ENCODE results near the gene YBX1. TPM values are rescaled to one million over a fixed set of nuclear protein-coding genes. Genes with fewer than 3 reads are reported as not detected.
A peak's percentile ranks its signal among the peaks of the same experiment; 100 is the strongest.
"Not testable (repeated sequence)": the region's sequence is repeated elsewhere in the genome, so short reads cannot be mapped to it uniquely, and the experiment has no call there.

YBX1 gene
- total RNA-seq, 1 donor from 2014 or later: 1,242 TPM

DNA sequence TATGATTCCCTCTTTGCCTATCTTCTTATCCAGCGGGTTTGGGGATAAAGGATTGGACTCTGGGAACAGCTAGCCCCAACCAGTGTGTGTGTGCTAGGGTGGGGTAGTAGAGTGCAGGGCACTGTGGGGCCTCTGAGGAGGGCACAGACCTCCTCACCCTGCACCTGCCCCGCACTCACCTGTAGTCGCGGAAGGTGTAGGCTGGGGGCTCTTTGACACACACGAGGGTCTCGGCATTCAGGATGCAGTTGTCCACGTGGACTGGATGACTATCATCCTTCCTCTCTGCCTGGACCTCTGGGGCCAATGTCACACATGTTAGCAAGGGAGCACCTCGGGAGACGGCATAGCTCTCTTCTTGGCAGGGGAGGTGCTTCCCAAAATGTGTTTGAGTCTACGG lies 65.8 kb downstream of the YBX1 start:
- no peaks in the 10 kb centered on the region for H3K27me3 Mint-ChIP-seq (ENCODE audit: low read depth)
- peaks cover 8% of the 10 kb centered on the region for H3K4me1 Mint-ChIP-seq
- no peak overlapping the region for H3K27ac Mint-ChIP-seq (ENCODE audit: unreplicated experiment)
- H3K9me3 Mint-ChIP-seq: peaks cover 5% of the 10 kb centered on the region
- TF ChIP-seq, protein P1, sequence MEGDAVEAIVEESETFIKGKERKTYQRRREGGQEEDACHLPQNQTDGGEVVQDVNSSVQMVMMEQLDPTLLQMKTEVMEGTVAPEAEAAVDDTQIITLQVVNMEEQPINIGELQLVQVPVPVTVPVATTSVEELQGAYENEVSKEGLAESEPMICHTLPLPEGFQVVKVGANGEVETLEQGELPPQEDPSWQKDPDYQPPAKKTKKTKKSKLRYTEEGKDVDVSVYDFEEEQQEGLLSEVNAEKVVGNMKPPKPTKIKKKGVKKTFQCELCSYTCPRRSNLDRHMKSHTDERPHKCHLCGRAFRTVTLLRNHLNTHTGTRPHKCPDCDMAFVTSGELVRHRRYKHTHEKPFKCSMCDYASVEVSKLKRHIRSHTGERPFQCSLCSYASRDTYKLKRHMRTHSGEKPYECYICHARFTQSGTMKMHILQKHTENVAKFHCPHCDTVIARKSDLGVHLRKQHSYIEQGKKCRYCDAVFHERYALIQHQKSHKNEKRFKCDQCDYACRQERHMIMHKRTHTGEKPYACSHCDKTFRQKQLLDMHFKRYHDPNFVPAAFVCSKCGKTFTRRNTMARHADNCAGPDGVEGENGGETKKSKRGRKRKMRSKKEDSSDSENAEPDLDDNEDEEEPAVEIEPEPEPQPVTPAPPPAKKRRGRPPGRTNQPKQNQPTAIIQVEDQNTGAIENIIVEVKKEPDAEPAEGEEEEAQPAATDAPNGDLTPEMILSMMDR (conservative IDR thresholded peaks at IDR 0.05): no peak
- H3K36me3 Mint-ChIP-seq (ENCODE audit: low read depth): peaks cover 50% of the 10 kb centered on the region
- H3K4me3 Mint-ChIP-seq: no peak overlapping the region
- no peak for DNase-seq (ENCODE audit: low read depth, low spot score)

DNA sequence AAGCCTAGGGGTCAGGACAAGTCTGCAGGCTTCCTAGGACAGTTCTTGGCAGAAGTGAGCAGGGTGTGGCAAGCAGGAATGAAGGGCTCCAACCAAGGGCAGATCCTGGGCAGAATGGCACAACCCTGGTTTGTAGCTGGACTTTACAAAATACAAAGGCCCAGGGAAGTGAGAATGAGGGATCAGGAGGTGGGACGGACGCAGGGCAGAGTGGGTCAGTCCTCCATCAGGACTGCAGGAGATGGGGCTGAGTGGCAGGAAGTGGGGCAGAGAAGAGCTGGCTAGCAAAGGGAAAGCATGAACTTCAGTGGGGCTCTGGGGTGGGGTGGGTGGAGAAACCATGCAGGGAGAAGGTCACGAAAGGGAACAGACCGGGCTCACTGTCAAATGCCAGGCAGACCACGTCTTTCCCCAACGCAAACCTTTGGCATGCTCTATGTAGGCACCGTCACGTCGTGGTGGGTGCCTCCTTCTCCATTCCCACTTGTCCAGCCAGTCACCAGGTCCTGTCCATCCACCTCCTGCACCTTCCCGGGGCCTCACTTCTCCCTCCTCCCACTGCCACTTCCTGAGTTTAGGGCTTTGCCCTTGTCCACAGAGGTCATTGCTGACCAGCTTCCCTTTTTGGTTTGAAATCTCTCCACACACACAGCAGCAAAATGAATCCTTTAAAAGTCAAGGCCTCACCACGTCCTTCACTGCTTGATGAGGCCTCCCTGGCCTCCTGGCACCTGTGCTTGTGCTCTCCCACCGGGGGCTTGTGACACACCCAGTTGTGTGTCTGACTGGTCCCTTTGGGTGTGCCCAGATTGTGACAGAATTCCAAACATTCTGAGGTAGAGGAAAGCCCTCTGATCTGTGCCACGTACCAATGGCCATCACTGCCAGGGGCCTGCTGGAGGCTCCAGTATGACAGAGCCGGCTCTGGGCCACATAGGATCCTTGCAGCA lies 66.5 kb downstream of the YBX1 start:
- Mint-ChIP-seq H3K9me3 (peaks cover 5% of the 10 kb centered on the region), H3K27me3 (ENCODE audit: low read depth) (no peaks in the 10 kb centered on the region), H3K4me3 (no peak overlapping the region), H3K4me1 (peaks cover 1% of the 10 kb centered on the region), H3K27ac (ENCODE audit: unreplicated experiment) (no peak overlapping the region), H3K36me3 (ENCODE audit: low read depth) (peaks cover 54% of the 10 kb centered on the region)
- no peak for DNase-seq (ENCODE audit: low read depth, low spot score)
- TF ChIP-seq, protein P1 (conservative IDR thresholded peaks at IDR 0.05): no peak

DNA sequence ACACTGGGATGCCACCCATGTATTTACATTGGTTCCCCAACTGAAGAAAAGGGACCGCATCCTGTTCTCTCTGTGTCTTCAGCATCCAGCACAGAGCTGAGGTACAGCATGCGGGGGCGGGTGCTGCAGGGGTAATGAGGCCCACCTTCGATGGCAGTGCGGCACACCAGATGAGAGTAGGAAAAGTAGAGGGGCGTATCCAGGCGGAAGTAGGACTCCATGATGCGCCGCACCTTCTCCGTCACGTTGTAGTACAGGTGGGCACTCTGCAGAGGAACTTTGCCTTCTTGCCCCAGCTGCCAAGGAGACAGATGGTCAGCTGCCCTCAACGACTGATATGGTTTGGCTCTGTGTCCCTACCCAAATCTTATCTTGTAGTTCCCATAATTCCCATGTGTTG lies 67.8 kb downstream of the YBX1 start:
- no peak for DNase-seq (ENCODE audit: low read depth, low spot score)
- peaks cover 5% of the 10 kb centered on the region for H3K9me3 Mint-ChIP-seq
- H3K36me3 Mint-ChIP-seq (ENCODE audit: low read depth): peaks cover 64% of the 10 kb centered on the region
- no peak overlapping the region for H3K4me3 Mint-ChIP-seq
- no peaks in the 10 kb centered on the region for H3K27me3 Mint-ChIP-seq (ENCODE audit: low read depth)
- no peak overlapping the region for H3K27ac Mint-ChIP-seq (ENCODE audit: unreplicated experiment)
- no peaks in the 10 kb centered on the region for H3K4me1 Mint-ChIP-seq
- TF ChIP-seq, protein P1 (conservative IDR thresholded peaks at IDR 0.05): no peak

DNA sequence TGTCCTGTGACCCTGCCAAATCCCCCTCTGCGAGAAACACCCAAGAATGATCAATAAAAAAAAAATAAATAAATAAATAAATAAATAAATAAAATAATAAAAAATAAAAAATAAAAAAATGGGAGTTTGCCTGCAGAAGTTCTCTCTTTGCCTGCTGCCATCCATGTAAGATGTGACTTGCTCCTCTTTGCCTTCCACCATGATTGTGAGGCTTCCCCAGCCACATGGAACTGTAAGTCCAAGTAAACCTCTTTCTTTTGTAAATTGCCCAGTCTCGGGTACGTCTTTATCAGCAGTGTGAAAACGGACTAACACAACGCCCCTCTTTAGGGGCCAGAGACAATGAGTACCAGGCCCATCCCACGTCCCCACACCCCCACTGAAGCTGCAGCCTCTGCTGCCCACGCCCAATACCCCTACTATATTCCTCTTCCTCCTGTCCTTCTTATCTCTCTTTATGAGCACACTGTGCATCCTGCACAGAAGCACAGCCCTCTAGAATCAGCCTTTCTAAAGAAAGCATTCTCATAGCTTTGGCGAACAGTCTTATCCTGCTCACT lies 69.4 kb downstream of the YBX1 start:
- not testable (repeated sequence) for H3K4me3 Mint-ChIP-seq; DNase-seq (ENCODE audit: low read depth, low spot score); H3K9me3 Mint-ChIP-seq; H3K4me1 Mint-ChIP-seq; H3K27ac Mint-ChIP-seq (ENCODE audit: unreplicated experiment); H3K27me3 Mint-ChIP-seq (ENCODE audit: low read depth)
- peaks cover 64% of the 10 kb centered on the region for H3K36me3 Mint-ChIP-seq (ENCODE audit: low read depth)

DNA sequence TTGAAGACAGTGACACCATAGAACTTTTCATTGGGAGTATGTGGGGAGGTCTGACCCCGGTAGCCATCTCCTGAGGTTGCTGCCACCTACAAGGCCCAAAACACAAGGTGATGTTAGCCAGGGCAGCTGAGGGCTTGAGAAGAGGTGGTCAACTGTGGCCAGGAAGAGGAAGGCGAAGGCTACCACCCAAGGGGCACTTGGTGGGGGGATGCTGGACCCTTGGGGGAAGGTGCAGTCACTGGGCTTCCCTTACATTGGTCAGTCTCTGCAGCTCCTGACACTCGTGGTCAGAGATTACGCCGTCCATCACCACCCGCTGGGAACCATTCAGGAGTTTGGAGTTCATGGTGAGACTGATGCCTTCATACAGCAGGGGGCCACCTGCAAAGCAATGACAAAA lies 70.1 kb downstream of the YBX1 start:
- TF ChIP-seq, protein P1 (conservative IDR thresholded peaks at IDR 0.05): no peak
- Mint-ChIP-seq H3K27me3 (ENCODE audit: low read depth) (no peaks in the 10 kb centered on the region), H3K27ac (ENCODE audit: unreplicated experiment) (peak overlapping the region; percentile 24), H3K4me3 (no peak overlapping the region), H3K36me3 (ENCODE audit: low read depth) (peaks cover 62% of the 10 kb centered on the region), H3K4me1 (peaks cover 3% of the 10 kb centered on the region), H3K9me3 (peaks cover 5% of the 10 kb centered on the region)
- DNase-seq (ENCODE audit: low read depth, low spot score): no peak

DNA sequence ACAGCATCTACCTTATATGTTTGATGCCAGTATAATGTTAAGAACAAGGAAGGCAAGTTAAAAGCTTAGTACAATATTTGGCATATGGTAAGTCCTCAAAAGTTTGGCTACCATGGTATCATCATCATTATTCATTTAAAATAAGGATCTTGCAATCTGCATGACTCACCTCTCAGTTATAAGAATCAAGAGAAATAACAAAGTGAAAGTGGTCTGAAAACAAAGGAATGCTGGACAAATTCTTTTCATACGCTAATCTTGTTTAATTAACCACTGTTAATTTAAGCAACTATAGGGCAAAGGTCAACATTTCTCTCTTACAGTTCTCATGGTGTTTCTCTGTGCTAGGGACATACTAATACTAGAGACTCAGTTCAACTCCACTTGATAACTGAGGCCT lies 70.9 kb downstream of the YBX1 start:
- H3K4me3 Mint-ChIP-seq: no peak overlapping the region
- no peak for DNase-seq (ENCODE audit: low read depth, low spot score)
- no peak overlapping the region for H3K27ac Mint-ChIP-seq (ENCODE audit: unreplicated experiment)
- H3K36me3 Mint-ChIP-seq (ENCODE audit: low read depth): peaks cover 65% of the 10 kb centered on the region
- H3K9me3 Mint-ChIP-seq: peaks cover 5% of the 10 kb centered on the region
- TF ChIP-seq, protein P1 (conservative IDR thresholded peaks at IDR 0.05): no peak
- H3K27me3 Mint-ChIP-seq (ENCODE audit: low read depth): no peaks in the 10 kb centered on the region
- H3K4me1 Mint-ChIP-seq: peaks cover 3% of the 10 kb centered on the region
